ENCODE results near the gene SDS. TPM values are rescaled to one million over a fixed set of nuclear protein-coding genes. Genes with fewer than 3 reads are reported as not detected.
A peak's percentile ranks its signal among the peaks of the same experiment; 100 is the strongest.

The SDS gene
- total RNA-seq, 1 experiment from 2014 or later: not detected

GRCh38 chr12:113348849-113349536 is 54.7 kb downstream of the SDS start:
- no peaks in the 10 kb centered on the region for H3K23me2 ChIP-seq (ENCODE audit: insufficient read length, low read depth, low read length, poor library complexity, severe bottlenecking)
- no peak overlapping the region for H2BK15ac ChIP-seq (ENCODE audit: low read depth, low read length)
- H3K27ac Mint-ChIP-seq: peak overlapping the region in 1 of 3 experiments; percentile 37; a peak in 2 of 7 replicates
- H3T11ph ChIP-seq (ENCODE audit: low read length): no peak overlapping the region
- no peaks in the 10 kb centered on the region for H3K9me3 Mint-ChIP-seq
- H3K9me3 ChIP-seq (ENCODE audit: control insufficient read depth, low read depth, low read length): no peaks in the 10 kb centered on the region
- H3K18ac ChIP-seq (ENCODE audit: insufficient read length, low read depth, low read length): peak overlapping the region; percentile 32
- no peaks in the 10 kb centered on the region for H3K36me3 Mint-ChIP-seq (ENCODE audit: insufficient read depth in 1 of 3, low read depth in 3 of 3)
- H3K79me1 ChIP-seq (ENCODE audit: insufficient read depth, low read depth, low read length, poor library complexity, severe bottlenecking): no peaks in the 10 kb centered on the region
- peak; percentile 74 for DNase-seq
- no peak overlapping the region; the same call in 1 of the 2 replicates for H3K14ac ChIP-seq (ENCODE audit: insufficient read depth, low read length)
- no peak overlapping the region for H4K91ac ChIP-seq (ENCODE audit: insufficient read length, low read depth, low read length)
- H3K4me3 Mint-ChIP-seq: peak overlapping the region in 1 of 2 experiments; percentile 44; a peak in 1 of 5 replicates
- H2BK120ac ChIP-seq (ENCODE audit: low read depth, low read length, poor library complexity, severe bottlenecking): no peak overlapping the region
- H3K27me3 ChIP-seq (ENCODE audit: insufficient read depth, low read length): no peaks in the 10 kb centered on the region
- peak overlapping the region; percentile 38 for H3K4me2 ChIP-seq (ENCODE audit: insufficient read depth, insufficient read length, low read length)
- H3K56ac ChIP-seq (ENCODE audit: insufficient read length, low read depth, low read length): no peak overlapping the region
- H2BK12ac ChIP-seq (ENCODE audit: insufficient read length, low read depth, low read length): no peak overlapping the region
- no CpG with 5 or more reads among the region's 19 CpGs for WGBS (ENCODE audit: extremely low coverage, insufficient read length, low lambda C conversion rate)
- H3K4me1 Mint-ChIP-seq: peaks cover 7 to 26% of the 10 kb centered on the region in 2 experiments
- no peak overlapping the region for H2AK5ac ChIP-seq (ENCODE audit: insufficient read length, low read length)
- TF ChIP-seq, protein P1, sequence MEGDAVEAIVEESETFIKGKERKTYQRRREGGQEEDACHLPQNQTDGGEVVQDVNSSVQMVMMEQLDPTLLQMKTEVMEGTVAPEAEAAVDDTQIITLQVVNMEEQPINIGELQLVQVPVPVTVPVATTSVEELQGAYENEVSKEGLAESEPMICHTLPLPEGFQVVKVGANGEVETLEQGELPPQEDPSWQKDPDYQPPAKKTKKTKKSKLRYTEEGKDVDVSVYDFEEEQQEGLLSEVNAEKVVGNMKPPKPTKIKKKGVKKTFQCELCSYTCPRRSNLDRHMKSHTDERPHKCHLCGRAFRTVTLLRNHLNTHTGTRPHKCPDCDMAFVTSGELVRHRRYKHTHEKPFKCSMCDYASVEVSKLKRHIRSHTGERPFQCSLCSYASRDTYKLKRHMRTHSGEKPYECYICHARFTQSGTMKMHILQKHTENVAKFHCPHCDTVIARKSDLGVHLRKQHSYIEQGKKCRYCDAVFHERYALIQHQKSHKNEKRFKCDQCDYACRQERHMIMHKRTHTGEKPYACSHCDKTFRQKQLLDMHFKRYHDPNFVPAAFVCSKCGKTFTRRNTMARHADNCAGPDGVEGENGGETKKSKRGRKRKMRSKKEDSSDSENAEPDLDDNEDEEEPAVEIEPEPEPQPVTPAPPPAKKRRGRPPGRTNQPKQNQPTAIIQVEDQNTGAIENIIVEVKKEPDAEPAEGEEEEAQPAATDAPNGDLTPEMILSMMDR (conservative IDR thresholded peaks at IDR 0.05): no peak
- H2BK5ac ChIP-seq (ENCODE audit: insufficient read length, low read length): no peak overlapping the region
- no peaks in the 10 kb centered on the region; the same call in 1 of the 2 replicates for H3K4me1 ChIP-seq (ENCODE audit: insufficient read depth, low read length)
- H3K23ac ChIP-seq (ENCODE audit: insufficient read length, low read depth, low read length): no peak overlapping the region
- H3K9ac ChIP-seq (ENCODE audit: extremely low read depth, insufficient read length, low read length): no peak overlapping the region
- H3K79me2 ChIP-seq (ENCODE audit: insufficient read depth, low read length): no peaks in the 10 kb centered on the region
- H3K4ac ChIP-seq (ENCODE audit: low read depth, low read length): no peak overlapping the region
- H2BK20ac ChIP-seq (ENCODE audit: low read depth, low read length, poor library complexity, severe bottlenecking): no peak overlapping the region
- no peaks in the 10 kb centered on the region for H4K20me1 ChIP-seq (ENCODE audit: control insufficient read depth, insufficient read depth, insufficient read length)
- no peak overlapping the region for H3K27ac ChIP-seq (ENCODE audit: insufficient read length, low read depth, low read length)
- peak overlapping the region; percentile 49 for H2AFZ ChIP-seq (ENCODE audit: low read length)
- peaks cover 8% of the 10 kb centered on the region for H3K27me3 Mint-ChIP-seq (ENCODE audit: low read depth)
- H4K5ac ChIP-seq (ENCODE audit: insufficient read length, low read depth, low read length): no peak overlapping the region
- no peak overlapping the region for H4K8ac ChIP-seq (replicated peaks; ENCODE audit: insufficient read length, low read depth, low read length)
